Measurements from ENCODE around the gene TUSC2.

- TF ChIP-seq CTCF (conservative IDR thresholded peaks at IDR 0.05; ENCODE audit: low read depth in 2 of 2), result no peak
- no peak for TF ChIP-seq EZH2 (IDR thresholded peaks at IDR 0.05; ENCODE audit: low read depth, unreplicated experiment)
- no peak for TF ChIP-seq JUNB (IDR thresholded peaks at IDR 0.05; ENCODE audit: unreplicated experiment)
- TF ChIP-seq POLR2AphosphoS5 (IDR thresholded peaks at IDR 0.05; ENCODE audit: low read depth), result peak; percentile 29; the same call in 1 of the 2 replicates
- TF ChIP-seq NANOG (IDR thresholded peaks at IDR 0.05; ENCODE audit: borderline replicate concordance), result no peak
- no peak for TF ChIP-seq EZH2phosphoT487 (IDR thresholded peaks at IDR 0.05; ENCODE audit: unreplicated experiment)
- no peak for TF ChIP-seq REST (IDR thresholded peaks at IDR 0.05; ENCODE audit: unreplicated experiment)
- no peak for TF ChIP-seq ZNF462 (CRISPR knock-in tag; IDR thresholded peaks at IDR 0.05)
- TF ChIP-seq ETS1 (IDR thresholded peaks at IDR 0.05), result no peak
Measured at GRCh38 chr3:50286322-50287227, 41.4 kb downstream of the TUSC2 start.

All from GM23338 (cell line).